Kidney epithelial cell (primary cell): ENCODE measurements around the gene SOST. TPM values are rescaled to one million over a fixed set of nuclear protein-coding genes. Genes with fewer than 3 reads are reported as not detected.

Experiments used
- DNase-seq: peaks from one replicate; pipeline ENCODE4 v3.0.0-alpha.2; 2010; ENCODE audit warnings: low read depth
- H3K27me3 ChIP-seq: 2 replicates; pipeline ENCODE4 v1.6.0; 2011; ENCODE audit warnings: low read length; ENCODE audit not compliant: control insufficient read depth, insufficient read depth
- H3K36me3 ChIP-seq: 2 replicates; pipeline ENCODE4 v1.5.1; 2011; ENCODE audit warnings: low read length; ENCODE audit not compliant: control insufficient read depth, insufficient read depth
- H3K4me3 ChIP-seq: 2 replicates; pipeline ENCODE4 v1.5.1; 2011; ENCODE audit warnings: low read depth, mild to moderate bottlenecking, control low read depth, low read length
- total RNA-seq: library from RNA; depleted of rRNA; stranded (reverse); fragments of >200 nt; gene quantifications from 2 replicates; pipeline ENCODE4 v1.2.3, GENCODE V29; 2015
- TF ChIP-seq, protein P1 (sequence below): IDR thresholded peaks from 2 replicates; pipeline ENCODE4 v1.5.1; 2011; ENCODE audit warnings: mild to moderate bottlenecking, moderate library complexity, low read length, control low read depth, inconsistent platforms; ENCODE audit not compliant: insufficient read depth, poor library complexity, severe bottlenecking

The SOST gene
- total RNA-seq, 1 donor from 2014 or later = not detected

DNA sequence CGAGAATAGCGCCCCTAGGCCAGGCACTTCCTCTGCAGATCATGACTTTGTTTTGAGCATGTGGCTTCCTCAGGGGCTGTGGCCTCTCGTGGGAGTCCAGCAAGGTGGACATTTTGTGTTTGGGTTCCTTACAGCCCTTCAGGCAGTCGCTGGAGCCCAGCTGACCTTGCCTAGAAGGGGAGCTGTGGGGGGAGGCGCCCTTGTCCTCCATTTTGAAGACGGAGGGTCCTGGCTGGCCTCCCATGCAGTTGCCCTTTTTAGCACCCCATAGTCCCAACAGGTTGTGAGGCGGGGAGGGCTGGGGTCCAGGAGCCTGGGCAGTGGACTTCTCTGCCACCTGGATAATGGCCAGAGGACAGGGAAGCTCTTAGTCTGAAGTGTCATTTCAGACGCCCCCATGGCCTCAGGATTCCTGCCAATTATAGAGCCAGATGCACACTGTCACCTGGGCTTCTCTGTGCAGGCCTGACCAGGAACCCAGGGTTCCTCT, 1.4 kb downstream of the SOST start:
- TF ChIP-seq, protein P1, sequence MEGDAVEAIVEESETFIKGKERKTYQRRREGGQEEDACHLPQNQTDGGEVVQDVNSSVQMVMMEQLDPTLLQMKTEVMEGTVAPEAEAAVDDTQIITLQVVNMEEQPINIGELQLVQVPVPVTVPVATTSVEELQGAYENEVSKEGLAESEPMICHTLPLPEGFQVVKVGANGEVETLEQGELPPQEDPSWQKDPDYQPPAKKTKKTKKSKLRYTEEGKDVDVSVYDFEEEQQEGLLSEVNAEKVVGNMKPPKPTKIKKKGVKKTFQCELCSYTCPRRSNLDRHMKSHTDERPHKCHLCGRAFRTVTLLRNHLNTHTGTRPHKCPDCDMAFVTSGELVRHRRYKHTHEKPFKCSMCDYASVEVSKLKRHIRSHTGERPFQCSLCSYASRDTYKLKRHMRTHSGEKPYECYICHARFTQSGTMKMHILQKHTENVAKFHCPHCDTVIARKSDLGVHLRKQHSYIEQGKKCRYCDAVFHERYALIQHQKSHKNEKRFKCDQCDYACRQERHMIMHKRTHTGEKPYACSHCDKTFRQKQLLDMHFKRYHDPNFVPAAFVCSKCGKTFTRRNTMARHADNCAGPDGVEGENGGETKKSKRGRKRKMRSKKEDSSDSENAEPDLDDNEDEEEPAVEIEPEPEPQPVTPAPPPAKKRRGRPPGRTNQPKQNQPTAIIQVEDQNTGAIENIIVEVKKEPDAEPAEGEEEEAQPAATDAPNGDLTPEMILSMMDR = no peak
- no peaks in the 10 kb centered on the region for H3K36me3 ChIP-seq
- no peak for DNase-seq
- peaks cover 12% of the 10 kb centered on the region for H3K27me3 ChIP-seq
- H3K4me3 ChIP-seq = no peak overlapping the region

DNA sequence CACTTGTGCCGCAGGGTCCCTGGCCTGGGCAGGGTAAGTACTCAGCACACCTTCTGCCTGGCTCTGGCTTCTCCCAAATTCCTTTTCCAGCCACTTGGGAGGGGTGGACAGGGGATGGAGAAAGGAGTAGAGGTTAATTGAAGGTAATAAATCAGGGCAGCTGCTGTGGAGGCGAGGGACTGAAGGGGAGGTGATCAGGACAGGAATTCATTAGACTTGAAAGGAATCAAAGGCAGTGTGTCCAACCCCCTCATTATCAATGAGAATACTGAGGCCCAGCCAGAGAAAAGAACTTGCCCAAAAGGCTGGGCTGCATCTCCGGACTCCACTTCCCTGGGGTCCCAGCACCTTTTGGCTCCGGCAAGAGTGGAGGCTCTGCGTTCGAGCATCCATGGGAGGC, 2.4 kb downstream of the SOST start:
- TF ChIP-seq, protein P1 = no peak
- no peak for DNase-seq
- no peaks in the 10 kb centered on the region for H3K36me3 ChIP-seq
- peaks cover 12% of the 10 kb centered on the region for H3K27me3 ChIP-seq
- H3K4me3 ChIP-seq = no peak overlapping the region

DNA sequence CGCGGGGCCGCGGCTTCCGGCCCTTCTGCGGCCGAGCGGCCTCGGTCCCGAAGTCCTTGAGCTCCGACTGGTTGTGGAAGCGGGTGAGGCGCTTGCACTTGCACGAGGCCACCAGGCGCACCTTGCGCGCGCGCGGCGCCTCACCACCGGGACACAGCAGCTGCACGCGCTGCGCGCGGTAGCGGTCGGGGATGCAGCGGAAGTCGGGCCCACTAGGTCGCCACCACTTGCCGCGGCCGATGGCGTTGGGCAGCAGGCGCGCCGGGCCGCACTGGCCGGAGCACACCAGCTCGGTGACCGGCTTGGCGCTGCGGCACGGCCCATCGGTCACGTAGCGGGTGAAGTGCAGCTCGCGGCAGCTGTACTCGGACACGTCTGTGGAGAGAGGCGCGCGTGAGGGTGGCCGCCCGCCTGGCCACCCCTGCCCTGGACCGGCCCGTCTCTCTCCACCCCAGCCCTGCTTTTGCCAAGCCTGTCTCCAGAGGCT, 3.2 kb downstream of the SOST start:
- no peak for DNase-seq
- peaks cover 12% of the 10 kb centered on the region for H3K27me3 ChIP-seq

DNA sequence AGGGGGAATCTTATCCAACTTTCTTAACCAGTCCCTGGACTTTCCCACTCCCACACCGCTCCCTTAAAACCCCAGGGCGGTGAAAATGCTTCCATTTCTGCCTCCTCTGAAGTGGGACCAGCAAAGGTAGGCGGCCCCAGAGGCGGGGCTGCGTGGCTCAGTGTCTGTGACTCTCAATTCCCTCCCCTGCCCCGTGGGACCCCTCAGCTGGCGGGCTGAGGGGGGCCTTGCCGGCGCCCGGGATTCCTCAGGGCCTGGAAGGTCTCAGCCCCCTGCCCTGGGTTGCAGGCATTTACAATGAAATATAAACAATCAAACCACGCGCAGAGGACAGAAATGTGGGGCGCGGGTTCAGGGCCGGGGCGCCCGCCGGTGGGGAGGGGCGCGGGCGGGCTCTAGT, 3.6 kb downstream of the SOST start:
- TF ChIP-seq, protein P1 = no peak
- Histone ChIP-seq H3K27me3 (peaks cover 12% of the 10 kb centered on the region), H3K36me3 (no peaks in the 10 kb centered on the region), H3K4me3 (no peak overlapping the region)
- DNase-seq = no peak

More for the DNA sequence above, 3.2 kb downstream of the SOST start:
- Histone ChIP-seq H3K4me3 (no peak overlapping the region), H3K36me3 (no peaks in the 10 kb centered on the region)
- TF ChIP-seq, protein P1 = no peak

DNA sequence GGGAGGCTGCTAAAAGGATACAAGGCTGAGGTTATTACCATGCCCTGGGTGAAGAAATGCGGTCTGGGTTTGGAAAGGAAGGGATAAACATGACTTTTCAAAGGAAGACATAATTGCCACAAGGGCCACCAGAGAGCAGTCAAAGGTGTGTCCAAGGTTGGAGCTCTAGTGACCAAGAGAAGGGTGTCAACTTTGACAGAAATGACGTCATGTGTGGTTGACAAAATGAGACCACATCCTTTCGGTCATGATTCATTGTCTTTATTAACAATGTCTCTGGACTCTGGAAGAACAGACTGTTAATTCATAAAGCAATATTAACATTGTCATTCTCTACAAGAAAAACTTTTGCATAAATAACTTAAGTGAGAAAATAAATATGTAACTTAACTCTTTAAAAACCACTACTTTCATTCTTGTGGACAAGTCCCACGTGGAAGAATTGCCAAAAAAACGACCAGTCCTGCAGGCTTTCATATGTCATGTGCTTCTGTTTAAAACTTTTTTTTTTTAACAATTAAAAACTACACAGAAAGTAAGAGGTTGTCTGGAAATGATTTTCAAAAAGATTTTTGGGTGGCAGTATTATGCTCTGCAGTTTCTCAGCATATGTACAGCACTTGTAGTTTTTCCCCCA, 5.0 kb downstream of the SOST start:
- Histone ChIP-seq H3K36me3 (no peaks in the 10 kb centered on the region), H3K27me3 (peaks cover 12% of the 10 kb centered on the region), H3K4me3 (no peak overlapping the region)
- no peak for DNase-seq
- TF ChIP-seq, protein P1 = no peak

DNA sequence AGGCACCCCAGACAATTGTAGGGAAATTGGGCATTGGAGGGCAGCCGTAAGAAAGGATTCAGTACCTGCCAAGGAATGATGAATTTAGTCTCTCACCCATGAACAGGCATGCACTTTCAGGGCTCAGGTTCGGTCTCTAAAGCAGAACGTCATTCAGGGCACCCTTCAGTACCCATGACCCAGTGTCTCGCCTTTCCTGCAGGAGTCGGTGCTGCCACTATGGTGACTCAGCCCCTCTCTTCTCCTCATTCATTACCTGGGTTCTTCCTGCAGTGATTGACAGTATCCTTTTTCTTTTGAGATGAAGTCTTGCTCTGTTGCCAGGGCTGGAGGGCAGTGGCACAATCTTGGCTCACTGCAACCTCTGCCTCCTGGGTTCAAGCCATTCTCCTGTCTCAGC, 8.4 kb downstream of the SOST start:
- TF ChIP-seq, protein P1 = no peak
- no peak for DNase-seq
- Histone ChIP-seq H3K36me3 (no peaks in the 10 kb centered on the region), H3K4me3 (no peak overlapping the region), H3K27me3 (no peaks in the 10 kb centered on the region)
